ENCODE results near the gene TP53INP2. TPM values are rescaled to one million over a fixed set of nuclear protein-coding genes. Genes with fewer than 3 reads are reported as not detected.
A peak's percentile ranks its signal among the peaks of the same experiment; 100 is the strongest.

TP53INP2 gene
- total and polyA plus RNA-seq, 2 of the 13 experiments (the other 11 are each of a cell fraction or from before 2014, with no cell fraction given) = 5.2 to 18.8 TPM

GRCh38 chr20:34703424-34704176 lies 544 bp upstream of the TP53INP2 start:
- Histone ChIP-seq H3K4me2 (ENCODE audit: low read depth, low read length) (peak overlapping the region; percentile 97), H4K20me1 (ENCODE audit: insufficient read depth, low read length) (no peaks in the 10 kb centered on the region), H3K4me1 (ENCODE audit: insufficient read depth, low read length) (peaks cover 63% of the 10 kb centered on the region), H3K27me3 (ENCODE audit: control insufficient read depth in 1 of 2, insufficient read depth in 2 of 2, low read length in 2 of 2) (no peaks in the 10 kb centered on the region; a peak in 1 of 5 replicates), H3K27ac (ENCODE audit: extremely low read length, insufficient read depth, low read length) (peak overlapping the region; percentile 92), H3K9me3 (ENCODE audit: low read length) (no peaks in the 10 kb centered on the region), H3K79me2 (ENCODE audit: insufficient read depth, low read length) (peaks cover 15% of the 10 kb centered on the region), H3K4me3 (replicated peaks in 1 of 3; ENCODE audit: insufficient read depth in 1 of 3, low read depth in 2 of 3, low read length in 3 of 3) (peak overlapping the region; percentile 82 to 98 (median 84)), H3K36me3 (replicated peaks in 1 of 2; ENCODE audit: control insufficient read depth in 1 of 2, insufficient read depth in 2 of 2, low read length in 2 of 2) (no peaks in the 10 kb centered on the region), H2AFZ (ENCODE audit: low read length) (no peak overlapping the region), H3K9ac (ENCODE audit: insufficient read depth, low read depth, low read length) (peak overlapping the region; percentile 96)
- in situ Hi-C loops (cut with HindIII; ENCODE audit: extremely low pct_ligation_motif_present, low pct_unique_long_range_greater_than_20kb) = loop anchor here (10.0 kb wide), 1 partner anchor 399 kb away; the partner anchor contains the start of gene AHCY
- FAIRE-seq (peak; percentile 77), ATAC-seq (peak; percentile 34), DNase-seq (ENCODE audit: low spot score) (peak; percentile 81)
- BruUV-seq (replicated peaks) = TSS peak; percentile 94
- intact Hi-C loops (cut with micrococcal nuclease; ENCODE audit: unreplicated experiment) = loop anchor here (1.0 to 10.0 kb wide), 3 partner anchors 27 to 81 kb away; no protein-coding TSS in a partner anchor
- POLR2A ChIA-PET = interaction anchor here (0.9 to 7.9 kb wide), 25 partner anchors 9 to 392 kb away, joined by 3 to 168 read pairs (median 4); partner anchors contain the start of genes DYNLRB1 and PIGU
- CTCF ChIA-PET (ENCODE audit: low intra/inter-chr PET ratio, low total read pairs) = no interaction called here
- 2% methylated on average over 28 of the region's 38 CpGs for WGBS (ENCODE audit: low lambda C conversion rate)
- TF ChIP-seq IKZF1 (IDR thresholded peaks at IDR 0.05) (no peak), ZFP1 (CRISPR knock-in tag; IDR thresholded peaks at IDR 0.05) (no peak; the same call in 1 of the 2 replicates), NFE2L2 (IDR thresholded peaks at IDR 0.05; ENCODE audit: low read length) (no peak), ZNF143 (CRISPR knock-in tag; IDR thresholded peaks at IDR 0.05) (no peak), ZNF496 (CRISPR knock-in tag; IDR thresholded peaks at IDR 0.05; ENCODE audit: insufficient replicate concordance) (no peak), ZNF660 (CRISPR knock-in tag; IDR thresholded peaks at IDR 0.05; ENCODE audit: borderline replicate concordance, low read depth) (no peak), SOX5 (CRISPR knock-in tag; IDR thresholded peaks at IDR 0.05; ENCODE audit: borderline replicate concordance) (peak; percentile 64), MIXL1 (CRISPR knock-in tag; IDR thresholded peaks at IDR 0.05) (peak; percentile 75; the same call in 1 of the 2 replicates), MTF1 (CRISPR knock-in tag; IDR thresholded peaks at IDR 0.05) (no peak), ZNF784 (CRISPR knock-in tag; IDR thresholded peaks at IDR 0.05; ENCODE audit: borderline replicate concordance) (no peak), ZGPAT (CRISPR knock-in tag; IDR thresholded peaks at IDR 0.05) (peak; percentile 70), PHF21A (CRISPR knock-in tag; IDR thresholded peaks at IDR 0.05) (peak; percentile 79), ETV6 (CRISPR knock-in tag; conservative IDR thresholded peaks at IDR 0.05) (no peak; the same call in 1 of the 2 replicates), ZNF460 (CRISPR knock-in tag; IDR thresholded peaks at IDR 0.05; ENCODE audit: borderline replicate concordance) (no peak), ZNF704 (CRISPR knock-in tag; IDR thresholded peaks at IDR 0.05; ENCODE audit: borderline replicate concordance) (no peak; the same call in 1 of the 2 replicates)
- TF ChIP-seq, protein P1, sequence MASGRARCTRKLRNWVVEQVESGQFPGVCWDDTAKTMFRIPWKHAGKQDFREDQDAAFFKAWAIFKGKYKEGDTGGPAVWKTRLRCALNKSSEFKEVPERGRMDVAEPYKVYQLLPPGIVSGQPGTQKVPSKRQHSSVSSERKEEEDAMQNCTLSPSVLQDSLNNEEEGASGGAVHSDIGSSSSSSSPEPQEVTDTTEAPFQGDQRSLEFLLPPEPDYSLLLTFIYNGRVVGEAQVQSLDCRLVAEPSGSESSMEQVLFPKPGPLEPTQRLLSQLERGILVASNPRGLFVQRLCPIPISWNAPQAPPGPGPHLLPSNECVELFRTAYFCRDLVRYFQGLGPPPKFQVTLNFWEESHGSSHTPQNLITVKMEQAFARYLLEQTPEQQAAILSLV (CRISPR knock-in tag; IDR thresholded peaks at IDR 0.05; ENCODE audit: borderline replicate concordance) = peak; percentile 29
